ENCODE results near the gene RBM38.

Gene RBM38

GRCh38 chr20:57399587-57400155, 8.5 kb downstream of the RBM38 start:
- DNase-seq, result no peak
- in situ Hi-C loops (cut with MboI; ENCODE audit: low pct_unique_long_range_greater_than_20kb, low sequenced_read_pairs), result no loop called here

DNA sequence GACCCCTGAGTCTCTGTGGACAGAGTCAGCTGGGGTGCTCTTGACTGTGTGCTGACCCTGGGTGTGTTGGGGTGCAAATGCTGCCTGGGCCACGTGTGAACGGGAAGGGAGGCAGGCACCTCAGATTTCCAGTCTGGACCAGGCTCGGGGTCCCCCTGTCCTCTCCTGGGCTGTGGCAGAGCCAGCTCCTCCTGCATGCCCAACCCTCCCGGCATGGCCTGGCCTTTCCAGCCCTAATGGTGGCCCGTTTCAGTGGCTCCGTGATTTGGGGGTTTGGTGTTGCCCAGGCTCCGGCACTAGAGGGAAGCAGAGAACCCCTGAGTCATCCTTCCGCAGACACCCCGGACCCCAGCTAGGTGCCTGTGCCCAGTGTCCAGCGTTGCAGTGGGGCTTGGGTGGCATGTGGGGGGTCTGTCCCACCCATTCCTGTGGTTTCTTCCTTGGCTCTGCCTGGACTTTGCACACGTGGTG, 9.1 kb downstream of the RBM38 start:
- in situ Hi-C loops (cut with MboI; ENCODE audit: low pct_unique_long_range_greater_than_20kb, low sequenced_read_pairs), result no loop called here
- no peak for DNase-seq

- in situ Hi-C loops (cut with MboI; ENCODE audit: low pct_unique_long_range_greater_than_20kb, low sequenced_read_pairs), result no loop called here
- DNase-seq, result no peak
These were observed 9.8 kb downstream of the RBM38 start for GRCh38 chr20:57400821-57401564.

- DNase-seq, result no peak
- in situ Hi-C loops (cut with MboI; ENCODE audit: low pct_unique_long_range_greater_than_20kb, low sequenced_read_pairs), result no loop called here
These were observed 10.3 kb downstream of the RBM38 start for GRCh38 chr20:57401565-57401918.

GRCh38 chr20:57402206-57403125, 11.3 kb downstream of the RBM38 start:
- in situ Hi-C loops (cut with MboI; ENCODE audit: low pct_unique_long_range_greater_than_20kb, low sequenced_read_pairs), result no loop called here
- DNase-seq, result no peak

DNA sequence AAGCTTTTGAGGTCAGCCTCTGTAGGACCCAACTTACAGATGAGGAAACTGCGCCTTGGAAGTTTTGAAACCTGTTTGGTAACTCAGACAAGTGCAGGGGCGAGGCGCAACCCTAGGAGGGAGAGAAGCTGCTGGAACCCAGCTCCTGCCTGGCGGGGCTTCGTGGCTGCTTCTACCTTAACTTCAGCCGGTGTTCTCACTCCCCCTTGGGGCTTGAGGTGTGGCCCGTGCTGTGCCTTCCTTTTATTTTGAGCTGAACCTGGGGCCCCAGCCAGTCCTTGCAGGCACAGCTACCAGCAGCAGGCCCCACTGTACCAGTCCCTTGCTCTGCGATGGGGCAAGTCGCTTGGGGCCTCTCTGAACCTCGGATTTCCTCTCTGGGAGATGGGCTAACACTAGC, 12.0 kb downstream of the RBM38 start:
- DNase-seq, result no peak
- in situ Hi-C loops (cut with MboI; ENCODE audit: low pct_unique_long_range_greater_than_20kb, low sequenced_read_pairs), result no loop called here

GRCh38 chr20:57404006-57404405, 12.8 kb downstream of the RBM38 start:
- in situ Hi-C loops (cut with MboI; ENCODE audit: low pct_unique_long_range_greater_than_20kb, low sequenced_read_pairs), result no loop called here

GRCh38 chr20:57404419-57405072, 13.3 kb downstream of the RBM38 start:
- no peak for DNase-seq
- in situ Hi-C loops (cut with MboI; ENCODE audit: low pct_unique_long_range_greater_than_20kb, low sequenced_read_pairs), result no loop called here

More at GRCh38 chr20:57404006-57404405, 12.8 kb downstream of the RBM38 start:
- no peak for DNase-seq

GRCh38 chr20:57405236-57406016, 14.2 kb downstream of the RBM38 start:
- DNase-seq, result no peak
- in situ Hi-C loops (cut with MboI; ENCODE audit: low pct_unique_long_range_greater_than_20kb, low sequenced_read_pairs), result no loop called here

GRCh38 chr20:57407541-57407956, 16.4 kb downstream of the RBM38 start:
- in situ Hi-C loops (cut with MboI; ENCODE audit: low pct_unique_long_range_greater_than_20kb, low sequenced_read_pairs), result no loop called here
- no peak for DNase-seq

GRCh38 chr20:57408131-57408530, 16.9 kb downstream of the RBM38 start:
- in situ Hi-C loops (cut with MboI; ENCODE audit: low pct_unique_long_range_greater_than_20kb, low sequenced_read_pairs), result no loop called here
- no peak for DNase-seq

- DNase-seq, result no peak
- in situ Hi-C loops (cut with MboI; ENCODE audit: low pct_unique_long_range_greater_than_20kb, low sequenced_read_pairs), result no loop called here
These were observed 17.5 kb downstream of the RBM38 start for GRCh38 chr20:57408536-57409233.

GRCh38 chr20:57409316-57409671, 18.1 kb downstream of the RBM38 start:
- DNase-seq, result no peak
- in situ Hi-C loops (cut with MboI; ENCODE audit: low pct_unique_long_range_greater_than_20kb, low sequenced_read_pairs), result no loop called here

GRCh38 chr20:57409672-57410397, 18.6 kb downstream of the RBM38 start:
- no peak for DNase-seq
- in situ Hi-C loops (cut with MboI; ENCODE audit: low pct_unique_long_range_greater_than_20kb, low sequenced_read_pairs), result no loop called here

DNA sequence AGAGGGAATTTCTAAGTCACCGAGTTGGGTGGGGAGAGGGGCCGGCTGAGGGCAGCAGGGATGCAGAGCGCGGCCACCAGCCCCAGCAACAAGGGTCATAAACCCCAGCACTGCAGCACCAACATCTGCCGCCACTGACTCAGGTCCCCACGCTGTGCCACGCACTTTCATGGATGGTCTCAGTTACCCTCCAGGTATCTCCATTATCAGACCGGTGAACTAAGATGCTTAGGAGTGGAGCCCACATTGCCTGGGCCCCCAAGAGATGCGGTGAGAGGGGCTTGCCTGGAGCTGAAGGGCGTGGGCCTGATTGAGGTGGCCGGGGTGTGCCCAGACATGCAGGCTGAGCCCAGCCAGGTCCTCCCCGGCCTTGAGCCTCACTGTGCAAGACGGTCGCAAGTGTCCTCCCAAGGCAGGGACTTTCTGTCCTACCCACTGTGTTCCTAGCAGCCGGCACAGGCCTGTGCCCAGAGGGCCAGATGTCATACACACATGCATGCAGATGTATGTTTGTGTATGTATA, 19.3 kb downstream of the RBM38 start:
- DNase-seq, result no peak
- in situ Hi-C loops (cut with MboI; ENCODE audit: low pct_unique_long_range_greater_than_20kb, low sequenced_read_pairs), result no loop called here

DNA sequence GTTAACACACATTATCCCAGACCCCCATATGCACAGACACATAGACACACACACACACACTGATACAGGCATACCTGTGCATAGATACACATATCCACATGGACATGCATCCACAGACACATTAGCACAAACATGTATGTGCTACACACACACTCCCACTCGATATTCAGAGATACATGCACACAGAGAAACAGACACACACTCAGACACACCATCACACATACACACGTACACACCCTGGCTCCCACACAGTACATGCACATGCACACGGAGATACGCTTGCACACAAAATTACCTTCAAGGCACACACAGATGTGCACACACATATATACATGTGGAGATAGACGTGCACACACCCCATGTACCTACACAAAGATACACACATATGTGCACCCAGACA, 19.7 kb downstream of the RBM38 start:
- in situ Hi-C loops (cut with MboI; ENCODE audit: low pct_unique_long_range_greater_than_20kb, low sequenced_read_pairs), result no loop called here
- DNase-seq, result no peak
